Peyer's patch (tissue), 4 donors: Measurements from ENCODE around the gene PHGDH. TPM values are rescaled to one million over a fixed set of nuclear protein-coding genes. Genes with fewer than 3 reads are reported as not detected.

Experiments used
- DNase-seq, 3 donors: peaks; one replicate each; pipeline ENCODE4 v3.0.0-alpha.2; 2017 to 2019
- H3K27ac ChIP-seq, 4 donors: fragments of 200-600 bp; sonication (generic); one replicate each; pipeline ENCODE4 v1.5.1; 2016 to 2019
- H3K27me3 ChIP-seq, 2 donors: fragments of 200-600 bp; sonication (generic); one replicate each; pipeline ENCODE4 v1.5.1; 2019
- H3K36me3 ChIP-seq, 3 donors: fragments of 200-600 bp; sonication (generic); one replicate each; pipeline ENCODE4 v1.5.1; 2016 to 2019
- H3K4me1 ChIP-seq, 4 donors: fragments of 200-600 bp; sonication (generic); one replicate each; pipeline ENCODE4 v1.5.1; 2016 to 2019
- H3K4me3 ChIP-seq, 4 donors: fragments of 200-600 bp; sonication (generic); 1 replicate in 3 of 4; 2 replicates in 1 of 4; pipeline ENCODE4 v1.5.1; 2016 to 2019; ENCODE audit warnings: mild to moderate bottlenecking in 1 of 4
- H3K9me3 ChIP-seq, 4 donors: fragments of 200-600 bp; sonication (generic); one replicate each; pipeline ENCODE4 v1.5.1; 2016 to 2019; ENCODE audit warnings: mild to moderate bottlenecking in 1 of 4
- CTCF ChIP-seq, 6 experiments: fragments of 450-650 bp in 4 of 6; fragments of 200-600 bp in 2 of 6; sonication (generic) in 1 of 6; IDR thresholded peaks; one replicate each; pipeline ENCODE4 v1.5.1; 2017 to 2019; ENCODE audit warnings: antibody characterized with exemption in 6 of 6, mild to moderate bottlenecking in 3 of 6, moderate library complexity in 1 of 6
- POLR2A ChIP-seq, 2 donors: fragments of 450-650 bp; IDR thresholded peaks; one replicate each; pipeline ENCODE4 v1.5.1; 2017; ENCODE audit warnings: antibody characterized with exemption in 2 of 2, mild to moderate bottlenecking in 2 of 2, moderate library complexity in 2 of 2
- total RNA-seq, 4 donors: library from RNA; depleted of rRNA; stranded (reverse); fragments of >200 nt; gene quantifications; one replicate each; pipeline ENCODE4 v1.1.0, GENCODE V29; 2016

Gene PHGDH
- total RNA-seq, 4 donors from 2014 or later, result 2.8 to 19.0 (median 4.3) TPM

- peaks cover 0 to 4% (median 0%) of the 10 kb centered on the region in 4 donors for H3K4me1 ChIP-seq
Measured at GRCh38 chr1:119787776-119788175, 76.0 kb downstream of the PHGDH start.

GRCh38 chr1:119790451-119791198 lies 78.9 kb downstream of the PHGDH start:
- TF ChIP-seq POLR2A (IDR thresholded peaks at IDR 0.05) (no peak), CTCF (IDR thresholded peaks at IDR 0.05) (no peak)
- H3K36me3 ChIP-seq, result no peaks in the 10 kb centered on the region
- H3K27me3 ChIP-seq, result no peaks in the 10 kb centered on the region
- peak overlapping the region in 1 of 4 donors; percentile 55 for H3K27ac ChIP-seq
- H3K4me1 ChIP-seq, result peaks cover 0 to 4% (median 0%) of the 10 kb centered on the region in 4 donors
- H3K4me3 ChIP-seq, result no peak overlapping the region
- peak in 1 of 3 donors; percentile 54 for DNase-seq
- no peaks in the 10 kb centered on the region for H3K9me3 ChIP-seq

More at GRCh38 chr1:119787776-119788175, 76.0 kb downstream of the PHGDH start:
- Histone ChIP-seq H3K27me3 (no peaks in the 10 kb centered on the region), H3K36me3 (no peaks in the 10 kb centered on the region), H3K4me3 (no peak overlapping the region), H3K27ac (peak overlapping the region in 1 of 4 donors; percentile 78), H3K9me3 (no peaks in the 10 kb centered on the region)
- TF ChIP-seq POLR2A (IDR thresholded peaks at IDR 0.05), result no peak
- no peak for TF ChIP-seq CTCF (IDR thresholded peaks at IDR 0.05)
- no peak for DNase-seq

- no peaks in the 10 kb centered on the region for H3K27me3 ChIP-seq
- TF ChIP-seq POLR2A (IDR thresholded peaks at IDR 0.05) (no peak), CTCF (IDR thresholded peaks at IDR 0.05) (no peak)
- no peak overlapping the region for H3K27ac ChIP-seq
- no peaks in the 10 kb centered on the region for H3K9me3 ChIP-seq
- DNase-seq, result no peak
- no peaks in the 10 kb centered on the region for H3K36me3 ChIP-seq
- H3K4me1 ChIP-seq, result peaks cover 0 to 4% (median 0%) of the 10 kb centered on the region in 4 donors
- H3K4me3 ChIP-seq, result no peak overlapping the region
Measured at GRCh38 chr1:119791377-119791776, 79.6 kb downstream of the PHGDH start.

Other genes starting within 250 kb of the PHGDH start
- gene HSD3B1, start 204.7 kb upstream of the PHGDH start, total RNA-seq, result 100 to 1,000 TPM in 1 of 4 donors, 10 to 100 TPM in 2, not detected in 1; 61.3 to 121 (median 71.3) TPM
- 1 to 10 TPM; 4.4 to 6.3 (median 5.0) TPM for gene ZNF697, start 63.7 kb upstream of the PHGDH start, total RNA-seq
- 1,000 to 10,000 TPM in 1 of 4 donors, 100 to 1,000 TPM in 1, 10 to 100 TPM in 2; 10.9 to 1,165 (median 71.0) TPM for gene HMGCS2, start 57.0 kb downstream of the PHGDH start, total RNA-seq
- 100 to 1,000 TPM in 3 of 4 donors, 10 to 100 TPM in 1; 27.2 to 559 (median 132) TPM for gene REG4, start 99.5 kb downstream of the PHGDH start, total RNA-seq
- gene ADAM30, start 184.6 kb downstream of the PHGDH start, total RNA-seq, result not detected